ENCODE data around the gene LTBP2.

Gene LTBP2

GRCh38 chr14:74504874-74505720 lies 106.9 kb downstream of the LTBP2 start:
- no peak for DNase-seq

DNA sequence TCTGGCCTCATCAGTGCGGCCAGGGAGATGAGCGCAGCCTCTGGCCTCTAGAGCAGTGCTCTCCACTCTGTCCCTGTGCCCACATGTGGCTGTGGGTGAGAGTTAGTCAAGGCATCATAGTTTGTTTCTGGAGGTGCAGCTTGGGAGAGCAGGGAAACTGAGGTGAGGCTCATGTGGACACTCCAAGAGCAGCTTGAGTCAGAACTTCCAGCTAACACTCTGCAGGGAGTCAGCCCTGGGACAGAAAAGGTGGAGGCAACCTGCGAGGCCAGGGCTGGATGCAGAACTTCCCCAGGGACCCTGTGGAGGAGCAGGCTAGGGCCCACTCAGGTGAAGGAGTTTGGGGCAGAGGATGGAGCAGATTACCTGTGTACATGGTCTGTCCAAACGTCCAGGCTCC lies 107.6 kb downstream of the LTBP2 start:
- no peak for DNase-seq

GRCh38 chr14:74503938-74504335 lies 108.1 kb downstream of the LTBP2 start:
- no peak for DNase-seq

DNA sequence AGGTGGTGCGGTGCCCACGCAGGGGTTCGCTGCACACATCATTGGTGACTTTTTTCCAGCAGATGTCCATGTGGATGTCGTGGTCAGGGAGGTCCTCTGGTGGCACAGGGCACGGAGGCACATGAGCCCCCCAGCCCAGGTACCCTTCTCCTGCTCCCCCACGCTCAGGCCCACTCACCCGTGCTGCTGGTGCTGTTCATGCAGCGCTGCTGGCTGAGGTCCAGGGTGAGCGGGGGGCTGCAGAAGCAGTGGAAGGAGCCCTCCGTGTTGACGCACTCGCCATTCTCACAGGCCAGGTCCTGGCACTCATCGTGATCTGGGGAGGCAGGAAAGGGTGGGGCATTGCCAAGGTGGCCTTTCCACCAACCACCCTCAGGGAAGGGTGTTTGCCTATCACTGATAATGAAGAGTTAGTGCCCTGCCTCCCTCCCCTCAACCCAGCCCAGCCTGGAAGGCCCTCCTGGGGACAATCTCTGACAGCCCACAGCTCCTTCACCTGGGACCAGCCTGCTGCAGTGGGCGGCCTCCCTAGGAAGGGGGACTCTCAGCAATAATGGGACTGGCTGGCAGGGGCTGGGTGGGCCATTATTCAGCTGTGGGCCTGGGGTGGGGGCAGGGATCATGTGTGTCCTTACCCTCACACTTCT lies 108.6 kb downstream of the LTBP2 start:
- no peak for DNase-seq

DNA sequence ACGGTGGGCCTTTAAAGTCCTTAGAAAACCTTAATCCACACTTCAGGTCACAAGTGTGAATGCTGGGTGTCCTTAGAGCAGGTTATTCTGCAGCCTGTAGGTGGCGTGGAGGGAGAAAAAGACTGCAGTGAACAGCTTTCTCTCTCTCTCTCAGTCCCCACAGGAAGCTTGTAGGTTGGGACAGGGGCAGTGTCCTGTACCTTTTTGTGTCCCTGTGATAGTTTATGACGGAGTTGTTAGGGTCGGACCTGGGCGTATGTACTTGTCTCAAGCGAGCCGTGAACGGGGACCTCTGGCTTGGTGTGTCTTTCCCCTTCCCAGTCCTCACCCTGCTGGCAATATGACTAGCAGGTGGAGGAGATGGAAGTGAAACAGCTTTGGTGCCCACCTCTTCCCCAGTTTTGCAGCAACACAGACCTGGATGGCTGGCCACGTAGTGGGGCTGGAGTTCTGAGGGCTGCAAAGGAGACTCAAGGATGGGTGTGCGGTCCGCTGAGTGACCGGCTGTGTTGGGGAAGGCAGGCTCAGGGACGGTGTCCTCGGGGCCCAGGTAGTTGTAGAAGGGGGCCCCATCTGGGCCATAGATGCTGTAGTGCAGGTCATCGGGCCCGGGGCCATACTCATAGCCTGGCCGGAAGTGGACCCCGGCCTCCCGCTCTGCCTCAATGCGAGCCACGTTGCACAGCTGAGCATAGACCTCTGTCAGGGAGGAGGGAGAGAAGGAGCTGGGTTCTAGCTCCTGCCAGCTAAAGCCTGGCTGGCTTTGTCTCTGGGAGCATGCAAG lies 109.6 kb downstream of the LTBP2 start:
- peak in 1 of 5 donors; percentile 17 for DNase-seq

- no peak for DNase-seq
Measured at GRCh38 chr14:74501691-74502090, 110.3 kb downstream of the LTBP2 start.

- DNase-seq, result no peak
Measured at GRCh38 chr14:74501135-74501614, 110.9 kb downstream of the LTBP2 start.

GRCh38 chr14:74500417-74501134 lies 111.5 kb downstream of the LTBP2 start:
- DNase-seq, result no peak

DNA sequence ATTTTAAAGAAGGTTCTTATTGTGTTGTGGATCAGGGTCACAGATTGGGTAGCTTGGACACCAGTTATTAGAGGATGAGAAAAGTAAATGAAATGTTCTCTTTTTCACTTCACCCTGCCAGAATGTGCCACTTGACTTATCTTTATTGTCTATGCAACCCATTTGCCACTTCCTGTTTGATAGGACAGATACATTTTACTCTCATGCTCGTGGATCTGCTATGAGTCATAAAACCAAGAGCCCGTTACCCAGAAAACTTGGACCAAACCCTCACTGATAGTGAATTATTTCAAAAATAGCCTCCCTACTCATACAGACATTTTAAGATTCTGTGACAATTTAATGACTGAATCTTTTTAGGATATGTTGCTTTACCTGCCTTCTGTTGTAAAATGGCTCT lies 116.7 kb downstream of the LTBP2 start:
- DNase-seq, result no peak

GRCh38 chr14:74493343-74494261 lies 118.4 kb downstream of the LTBP2 start, which contains the start of gene ISCA2:
Gene ISCA2, plus strand, starts transcription at chr14:74493765. Its CDS starts 10 bp downstream, at chr14:74493775.
- peak; percentile 99 to 100 (median 100) for DNase-seq

DNA sequence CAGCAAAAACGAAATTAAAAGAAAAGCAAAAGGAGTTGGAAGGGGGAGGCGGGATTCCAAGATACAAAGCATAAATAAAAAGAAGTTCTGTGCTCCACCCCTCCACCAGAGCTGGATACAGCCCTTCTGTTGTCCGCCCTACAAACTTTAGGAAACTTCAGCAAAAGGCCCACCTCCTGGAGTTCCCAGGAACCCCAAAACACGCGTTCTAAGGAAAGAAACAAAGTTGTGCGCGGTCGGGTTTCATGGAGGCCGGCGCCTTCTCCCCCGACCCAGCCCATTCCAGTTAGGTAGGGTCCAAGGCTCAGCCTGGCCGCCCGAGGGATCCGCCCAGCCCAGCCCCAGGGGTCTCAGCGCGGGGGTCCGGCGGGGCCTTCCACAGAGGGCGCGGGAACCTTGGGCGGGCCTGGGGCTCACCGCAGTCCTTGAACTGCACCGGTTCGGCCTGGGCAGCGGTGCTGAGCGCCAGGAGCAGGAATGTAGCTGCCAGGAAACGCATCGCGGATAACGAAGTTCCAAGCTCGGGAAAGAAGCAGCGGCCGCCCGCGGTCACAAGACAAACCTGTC lies 119.2 kb downstream of the LTBP2 start, which contains the start of gene NPC2:
Gene NPC2 (minus strand): TSS at position 530 of the 567 bp plus-strand sequence. CDS start 31 bp downstream, at position 499.
- DNase-seq, result no peak

- DNase-seq, result peak in 1 of 5 donors; percentile 41
Measured at GRCh38 chr14:74491956-74492775, 119.9 kb downstream of the LTBP2 start.

DNA sequence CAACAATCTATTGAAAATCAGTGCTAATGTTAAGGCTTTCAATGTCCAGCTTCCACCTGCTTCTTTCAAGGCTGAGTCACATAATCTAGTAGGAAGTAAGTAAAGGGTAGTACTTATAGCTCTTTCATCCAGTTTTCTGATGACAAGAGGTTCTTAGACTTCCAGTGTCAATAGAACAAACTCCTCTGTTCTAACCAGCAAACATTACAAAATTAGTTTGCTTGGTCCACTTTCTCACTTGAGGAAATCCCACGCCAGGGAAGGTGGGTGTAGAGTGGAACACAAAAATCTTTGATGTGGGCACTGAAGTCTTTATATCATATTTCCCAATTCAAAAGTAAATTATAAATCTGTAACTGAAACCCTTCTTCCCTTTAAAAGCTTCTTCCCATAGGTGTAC lies 121.6 kb downstream of the LTBP2 start:
- no peak for DNase-seq

DNA sequence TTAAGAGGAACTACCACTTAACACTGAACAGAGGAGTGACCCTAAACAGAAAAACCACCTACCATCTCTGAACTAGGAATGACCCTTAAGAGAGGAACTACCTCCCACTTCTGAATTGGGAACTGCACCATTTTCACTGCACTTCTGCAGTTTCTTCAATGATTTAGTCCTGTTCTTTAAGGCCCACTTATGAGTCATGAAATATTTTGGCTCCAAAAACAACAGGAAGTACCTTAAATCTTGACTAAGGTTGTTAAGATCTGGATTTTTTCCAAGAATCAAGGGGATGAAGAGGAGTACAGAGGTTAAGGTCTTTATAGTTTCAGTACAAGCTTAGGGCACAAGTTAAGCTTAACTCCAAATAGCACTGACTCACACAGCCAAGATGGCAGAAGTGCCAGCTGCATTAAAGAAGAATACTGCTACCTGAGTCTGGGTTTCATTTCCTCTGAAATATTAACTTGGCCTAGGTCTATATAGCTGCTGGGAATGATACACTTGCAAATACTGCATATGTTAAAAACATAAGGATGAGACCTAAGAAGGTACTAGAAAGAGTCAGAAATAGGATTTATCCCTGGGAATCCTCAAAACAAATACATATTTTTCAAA lies 123.1 kb downstream of the LTBP2 start:
- no peak for DNase-seq

DNA sequence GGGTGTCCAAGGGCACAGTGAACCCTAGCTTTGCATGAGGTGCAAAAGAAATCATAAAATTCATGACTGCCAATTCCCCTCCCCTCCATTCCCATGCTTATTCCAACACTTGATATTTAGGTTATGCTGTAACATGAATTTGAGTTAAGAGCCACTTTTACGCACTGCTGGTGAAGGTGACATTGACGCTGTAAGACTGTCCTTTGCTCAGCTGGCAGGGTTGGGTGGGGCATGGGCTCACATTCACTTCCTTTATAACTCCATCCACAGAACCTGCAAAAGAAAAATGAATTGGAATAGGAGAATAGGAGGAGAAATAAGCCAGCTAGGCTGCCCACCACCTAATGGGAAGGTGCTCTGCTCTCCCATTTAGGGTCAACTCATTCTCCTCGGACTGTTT lies 125.9 kb downstream of the LTBP2 start:
- DNase-seq, result no peak

DNA sequence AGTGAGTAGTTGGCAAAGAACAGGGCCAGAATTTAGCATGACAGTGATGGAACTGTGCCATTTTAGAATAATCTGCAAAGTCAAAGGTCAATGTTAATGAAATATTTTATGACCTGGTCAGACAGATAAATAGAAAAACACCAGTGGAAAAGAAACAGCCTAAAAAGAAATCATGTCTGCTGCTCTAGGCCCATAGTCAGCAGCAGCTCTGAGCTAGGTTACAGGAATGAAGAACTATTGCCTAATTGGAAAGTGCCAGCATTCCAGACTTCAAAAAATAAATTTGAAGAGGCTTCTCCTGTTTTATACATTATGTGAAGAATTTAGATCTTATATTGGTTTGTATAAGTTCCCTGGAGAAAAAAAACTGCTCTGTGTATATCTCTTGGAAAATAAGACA lies 128.7 kb downstream of the LTBP2 start:
- no peak for DNase-seq

DNA sequence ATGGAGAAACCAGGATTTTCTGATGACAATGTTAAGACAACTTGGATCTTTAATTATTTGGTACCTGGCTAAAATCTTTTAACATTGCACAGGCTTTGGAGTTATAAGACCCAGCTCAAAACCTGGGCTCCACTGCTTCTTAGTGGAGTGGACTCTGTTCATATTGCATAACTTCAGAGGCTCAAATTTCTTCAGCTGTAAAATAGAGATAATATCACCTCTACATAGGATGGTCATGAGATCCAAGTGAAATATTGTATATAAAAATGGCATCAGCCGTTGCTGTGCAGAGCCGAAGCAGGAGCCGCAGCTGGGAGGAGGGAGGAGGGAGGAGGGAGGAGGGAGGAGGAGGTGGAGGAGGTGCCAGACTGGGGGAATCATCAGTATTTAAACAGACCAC lies 129.5 kb downstream of the LTBP2 start:
- no peak for DNase-seq

- DNase-seq, result no peak
Measured at GRCh38 chr14:74480046-74480445, 132.0 kb downstream of the LTBP2 start.

GRCh38 chr14:74478996-74479635 lies 132.9 kb downstream of the LTBP2 start:
- DNase-seq, result no peak

Measured in T-helper 1 cell (primary cell).